ENCODE data around the gene CMIP.
A peak's percentile ranks its signal among the peaks of the same experiment; 100 is the strongest.

CMIP gene

DNA sequence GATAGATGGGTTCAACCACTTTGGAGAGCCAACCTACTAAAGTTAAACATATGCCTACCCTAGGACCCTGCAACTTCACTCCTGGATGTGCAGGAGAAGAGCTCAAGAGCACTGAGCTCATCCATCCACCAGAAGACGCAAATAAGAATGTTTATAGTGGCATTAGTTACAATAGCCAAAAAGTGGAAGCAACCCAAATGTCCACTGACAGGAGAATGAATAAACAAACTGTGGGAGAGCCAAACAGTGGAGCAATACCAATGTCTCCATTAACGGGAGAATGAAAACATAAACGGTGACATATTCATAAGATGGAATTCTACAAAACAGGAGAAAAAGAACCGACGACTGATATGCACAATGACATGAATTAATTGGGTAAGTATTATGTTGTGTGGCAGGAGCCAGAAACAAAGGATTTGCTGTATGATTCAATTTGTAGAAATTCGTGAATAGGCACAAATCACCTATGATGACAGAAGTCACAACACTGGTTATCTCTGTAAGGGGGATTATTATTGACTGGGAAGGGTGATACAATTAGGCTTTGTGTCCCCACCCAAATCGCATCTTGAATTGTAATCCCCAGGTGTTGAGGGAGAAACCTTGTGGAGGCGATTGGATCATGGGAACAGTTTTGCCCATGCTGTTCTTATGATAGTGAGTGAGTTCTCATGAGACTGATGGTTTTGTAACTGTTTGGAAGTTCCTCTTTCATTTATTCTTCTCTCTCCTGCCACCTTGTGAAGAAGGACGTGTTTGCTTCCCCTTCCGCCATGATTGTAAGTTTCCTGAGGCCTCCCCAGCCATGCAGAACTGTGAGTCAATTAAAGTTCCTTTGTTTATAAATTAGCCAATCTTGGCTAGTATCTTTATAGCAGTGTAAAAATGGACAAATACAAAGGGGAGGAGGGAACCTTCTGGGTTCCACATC, 276.6 kb downstream of the CMIP start:
- Histone ChIP-seq H3K4me1 (ENCODE audit: insufficient read depth, insufficient read length) (no peaks in the 10 kb centered on the region), H3K36me3 (ENCODE audit: insufficient read depth, insufficient read length, low read length) (no peaks in the 10 kb centered on the region), H3K4me3 (ENCODE audit: insufficient read length, low read depth) (no peak overlapping the region), H3K9ac (ENCODE audit: insufficient read length, low read depth) (no peak overlapping the region), H3K27me3 (ENCODE audit: insufficient read depth, insufficient read length) (no peaks in the 10 kb centered on the region), H3K9me3 (ENCODE audit: insufficient read depth, low read length) (0 out of 2 replicates have a peak, but pooled peaks cover 5% of the 10 kb centered on the region)
- DNase-seq (ENCODE audit: low read depth, low spot score) = no peak
- TF ChIP-seq ZNF274 (IDR thresholded peaks at IDR 0.05; ENCODE audit: low read depth, low read length) (no peak), SUZ12 (IDR thresholded peaks at IDR 0.05; ENCODE audit: extremely low read depth, insufficient read depth, insufficient read length) (no peak), YY1 (IDR thresholded peaks at IDR 0.05; ENCODE audit: insufficient read depth, insufficient read length) (no peak)

DNA sequence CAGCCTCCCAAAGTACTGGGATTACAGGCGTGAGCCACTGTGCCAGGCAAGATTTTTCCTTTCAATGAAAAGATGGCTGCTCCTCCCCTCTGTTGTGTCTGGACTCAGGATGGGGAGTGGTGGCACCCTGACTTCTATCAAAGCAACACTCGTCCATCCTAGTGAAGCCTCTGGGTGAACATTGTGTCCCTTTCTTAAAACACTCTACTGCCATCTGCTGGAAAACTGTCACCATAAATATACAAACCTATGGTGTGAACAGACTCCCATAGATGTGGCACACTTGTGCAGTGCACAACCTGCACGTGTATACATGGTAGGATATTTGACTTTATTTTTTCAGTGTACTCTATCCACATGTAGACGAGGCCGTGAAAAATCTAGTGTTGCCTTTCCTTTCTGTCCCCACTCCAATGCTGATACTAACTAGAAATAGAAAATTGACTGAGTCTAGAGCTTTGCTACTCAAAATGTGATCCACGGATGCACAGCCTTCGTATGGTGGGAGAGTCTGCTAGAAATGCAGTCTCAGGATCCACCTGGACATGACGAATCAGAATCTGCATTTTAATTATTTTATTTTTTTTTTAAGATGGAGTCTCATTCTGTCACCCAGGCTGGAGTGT, 278.6 kb downstream of the CMIP start:
- peak; percentile 80 for DNase-seq (ENCODE audit: low read depth, low spot score)
- Histone ChIP-seq H3K36me3 (ENCODE audit: insufficient read depth, insufficient read length, low read length) (no peaks in the 10 kb centered on the region), H3K9ac (ENCODE audit: insufficient read length, low read depth) (no peak overlapping the region), H3K4me3 (ENCODE audit: insufficient read length, low read depth) (no peak overlapping the region), H3K27me3 (ENCODE audit: insufficient read depth, insufficient read length) (no peaks in the 10 kb centered on the region), H3K9me3 (ENCODE audit: insufficient read depth, low read length) (0 out of 2 replicates have a peak, but pooled peaks cover 5% of the 10 kb centered on the region), H3K4me1 (ENCODE audit: insufficient read depth, insufficient read length) (no peaks in the 10 kb centered on the region)
- TF ChIP-seq SUZ12 (IDR thresholded peaks at IDR 0.05; ENCODE audit: extremely low read depth, insufficient read depth, insufficient read length) = no peak
- no peak for TF ChIP-seq ZNF274 (IDR thresholded peaks at IDR 0.05; ENCODE audit: low read depth, low read length)
- no peak for TF ChIP-seq YY1 (IDR thresholded peaks at IDR 0.05; ENCODE audit: insufficient read depth, insufficient read length)

DNA sequence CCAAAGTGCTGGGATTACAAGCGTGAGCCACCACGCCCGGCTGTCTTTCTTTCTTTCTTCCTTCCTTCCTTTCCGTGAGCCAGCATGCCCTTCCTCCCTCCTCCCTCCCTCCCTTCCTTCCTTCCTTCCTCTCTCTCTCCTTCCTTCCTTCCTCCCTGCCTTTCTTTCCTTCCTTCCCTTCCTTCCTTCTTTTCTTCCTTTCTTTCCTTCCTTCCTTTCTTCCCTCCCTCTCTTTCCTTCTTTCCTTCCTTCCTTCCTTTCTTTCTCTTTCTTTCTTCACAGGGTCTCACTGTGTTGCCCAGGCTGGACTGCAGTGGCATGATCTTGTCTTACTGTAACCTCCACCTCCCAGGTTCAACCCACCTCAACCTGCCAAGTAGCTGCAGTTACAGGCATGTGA, 283.8 kb downstream of the CMIP start:
- no peak overlapping the region for H3K4me3 ChIP-seq (ENCODE audit: insufficient read length, low read depth)
- no peak for TF ChIP-seq ZNF274 (IDR thresholded peaks at IDR 0.05; ENCODE audit: low read depth, low read length)
- no peak for TF ChIP-seq YY1 (IDR thresholded peaks at IDR 0.05; ENCODE audit: insufficient read depth, insufficient read length)
- no peak for TF ChIP-seq SUZ12 (IDR thresholded peaks at IDR 0.05; ENCODE audit: extremely low read depth, insufficient read depth, insufficient read length)
- no peak for DNase-seq (ENCODE audit: low read depth, low spot score)
- no peaks in the 10 kb centered on the region for H3K36me3 ChIP-seq (ENCODE audit: insufficient read depth, insufficient read length, low read length)
- H3K9ac ChIP-seq (ENCODE audit: insufficient read length, low read depth) = no peak overlapping the region
- H3K9me3 ChIP-seq (ENCODE audit: insufficient read depth, low read length) = no peaks in the 10 kb centered on the region
- no peaks in the 10 kb centered on the region for H3K27me3 ChIP-seq (ENCODE audit: insufficient read depth, insufficient read length)
- no peaks in the 10 kb centered on the region for H3K4me1 ChIP-seq (ENCODE audit: insufficient read depth, insufficient read length)

DNA sequence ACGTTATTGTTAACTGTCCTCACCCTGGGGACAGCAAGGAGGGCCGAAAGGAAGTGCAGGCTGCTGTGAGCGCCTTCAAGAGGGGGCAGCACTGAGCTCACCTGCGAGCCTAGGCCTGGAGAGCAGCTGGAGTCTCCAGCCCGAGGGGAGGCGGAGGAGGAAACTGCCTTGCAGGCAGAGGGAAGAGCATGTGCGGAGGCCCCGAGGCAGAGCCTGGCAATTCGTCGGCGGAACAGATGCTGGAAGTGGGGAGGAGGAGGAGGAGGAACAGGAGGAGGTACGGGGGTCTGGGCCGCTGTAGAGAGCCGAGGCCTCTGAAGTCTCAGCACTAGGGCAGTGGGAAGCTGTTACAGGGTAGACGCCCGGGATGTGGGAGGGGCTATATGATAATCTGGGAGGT, 284.8 kb downstream of the CMIP start:
- DNase-seq (ENCODE audit: low read depth, low spot score) = peak; percentile 93
- Histone ChIP-seq H3K9me3 (ENCODE audit: insufficient read depth, low read length) (no peaks in the 10 kb centered on the region), H3K36me3 (ENCODE audit: insufficient read depth, insufficient read length, low read length) (no peaks in the 10 kb centered on the region), H3K4me1 (ENCODE audit: insufficient read depth, insufficient read length) (no peaks in the 10 kb centered on the region), H3K4me3 (ENCODE audit: insufficient read length, low read depth) (peak overlapping the region; percentile 17), H3K9ac (ENCODE audit: insufficient read length, low read depth) (no peak overlapping the region), H3K27me3 (ENCODE audit: insufficient read depth, insufficient read length) (no peaks in the 10 kb centered on the region)
- TF ChIP-seq SUZ12 (IDR thresholded peaks at IDR 0.05; ENCODE audit: extremely low read depth, insufficient read depth, insufficient read length) = no peak
- TF ChIP-seq YY1 (IDR thresholded peaks at IDR 0.05; ENCODE audit: insufficient read depth, insufficient read length) = no peak
- TF ChIP-seq ZNF274 (IDR thresholded peaks at IDR 0.05; ENCODE audit: low read depth, low read length) = no peak

DNA sequence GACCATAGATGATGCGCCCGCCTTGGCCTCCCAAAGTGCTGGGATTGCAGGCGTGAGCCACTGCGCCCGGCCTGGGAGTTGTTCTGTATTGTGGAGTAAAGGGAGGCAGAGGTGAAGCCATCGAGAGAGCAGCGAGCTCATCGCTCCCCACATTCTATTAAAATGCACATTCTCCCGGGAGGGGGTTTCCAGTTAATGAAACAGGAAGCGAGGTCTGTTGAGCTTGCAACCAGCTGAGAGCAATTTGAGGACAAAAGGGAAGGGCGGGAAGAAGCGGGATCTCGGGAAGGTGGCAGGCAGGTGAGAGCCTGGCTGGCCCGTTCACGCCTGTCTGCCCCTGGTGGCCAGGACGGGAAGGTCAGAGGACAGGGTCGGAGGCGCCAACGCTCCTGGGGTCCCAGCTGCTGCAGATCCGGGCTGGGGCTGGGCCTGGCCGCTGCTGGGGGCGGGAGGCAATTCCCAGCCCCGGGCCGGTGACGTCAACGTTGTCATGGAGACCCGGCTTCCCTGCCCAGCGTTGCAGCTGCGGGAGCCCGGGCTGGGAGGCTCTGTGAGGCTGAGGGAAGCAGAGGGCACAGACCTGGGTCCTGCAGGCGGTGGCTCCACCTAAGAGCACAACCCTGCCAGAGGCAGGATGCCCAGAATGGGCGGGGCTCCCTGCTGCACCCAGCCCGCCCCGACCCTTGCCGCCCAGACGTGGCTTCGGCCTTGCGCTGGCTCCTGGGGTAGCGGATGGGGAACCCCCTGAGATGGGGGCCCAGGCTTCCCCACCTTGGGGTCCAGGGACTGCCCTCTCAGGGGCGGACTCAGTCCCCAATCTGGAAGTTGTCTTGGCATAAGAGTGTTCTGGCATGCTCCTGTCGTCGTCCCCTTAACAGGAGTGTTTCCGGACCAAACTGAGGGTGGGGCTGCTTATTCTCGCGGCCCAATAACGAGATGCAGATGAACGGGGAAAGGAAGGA, 285.8 kb downstream of the CMIP start:
- Histone ChIP-seq H3K4me1 (ENCODE audit: insufficient read depth, insufficient read length) (no peaks in the 10 kb centered on the region), H3K36me3 (ENCODE audit: insufficient read depth, insufficient read length, low read length) (no peaks in the 10 kb centered on the region), H3K9me3 (ENCODE audit: insufficient read depth, low read length) (no peaks in the 10 kb centered on the region), H3K9ac (ENCODE audit: insufficient read length, low read depth) (peak overlapping the region; percentile 77), H3K27me3 (ENCODE audit: insufficient read depth, insufficient read length) (no peaks in the 10 kb centered on the region), H3K4me3 (ENCODE audit: insufficient read length, low read depth) (peak overlapping the region; percentile 60)
- TF ChIP-seq SUZ12 (IDR thresholded peaks at IDR 0.05; ENCODE audit: extremely low read depth, insufficient read depth, insufficient read length) (no peak), ZNF274 (IDR thresholded peaks at IDR 0.05; ENCODE audit: low read depth, low read length) (no peak), YY1 (IDR thresholded peaks at IDR 0.05; ENCODE audit: insufficient read depth, insufficient read length) (no peak)
- peak; percentile 97 for DNase-seq (ENCODE audit: low read depth, low spot score)

- Histone ChIP-seq H3K9me3 (ENCODE audit: insufficient read depth, low read length) (no peaks in the 10 kb centered on the region), H3K27me3 (ENCODE audit: insufficient read depth, insufficient read length) (no peaks in the 10 kb centered on the region), H3K36me3 (ENCODE audit: insufficient read depth, insufficient read length, low read length) (no peaks in the 10 kb centered on the region), H3K4me1 (ENCODE audit: insufficient read depth, insufficient read length) (no peaks in the 10 kb centered on the region), H3K4me3 (ENCODE audit: insufficient read length, low read depth) (no peak overlapping the region), H3K9ac (ENCODE audit: insufficient read length, low read depth) (peak overlapping the region; percentile 59)
- TF ChIP-seq YY1 (IDR thresholded peaks at IDR 0.05; ENCODE audit: insufficient read depth, insufficient read length) (no peak), ZNF274 (IDR thresholded peaks at IDR 0.05; ENCODE audit: low read depth, low read length) (no peak)
- no peak for DNase-seq (ENCODE audit: low read depth, low spot score)
Observed at GRCh38 chr16:81731649-81732048, 287.0 kb downstream of the CMIP start.

Data from NT2/D1 (cell line).